ENCODE results near the gene NHLRC4.
A peak's percentile ranks its signal among the peaks of the same experiment; 100 is the strongest.

The NHLRC4 gene

GRCh38 chr16:566475-567372 lies at the start of gene NHLRC4:
Gene NHLRC4 (plus strand): TSS chr16:567005. CDS start chr16:568048, 1,043 bp downstream.
- peak; percentile 41 for DNase-seq

DNA sequence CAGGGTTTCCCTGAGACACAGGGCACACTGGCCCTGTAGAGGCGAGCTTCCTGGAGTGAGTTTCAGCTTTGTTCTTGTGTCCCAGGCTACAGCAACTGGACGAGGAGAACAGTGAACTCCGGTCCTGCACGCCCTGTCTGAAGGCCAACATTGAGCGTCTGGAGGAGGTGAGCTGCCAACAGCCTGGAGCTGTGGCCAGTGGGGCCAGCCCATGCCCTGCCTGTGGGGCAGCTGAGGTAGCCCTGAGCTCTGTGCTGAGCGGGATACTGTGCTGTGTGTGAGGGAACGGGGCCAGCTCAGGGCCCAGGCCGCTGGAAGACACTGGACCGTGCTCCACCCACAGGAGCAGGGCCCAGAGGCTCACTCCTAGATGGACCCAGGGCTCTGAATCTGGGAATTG lies 47.9 kb upstream of the NHLRC4 start:
- no peak for DNase-seq

DNA sequence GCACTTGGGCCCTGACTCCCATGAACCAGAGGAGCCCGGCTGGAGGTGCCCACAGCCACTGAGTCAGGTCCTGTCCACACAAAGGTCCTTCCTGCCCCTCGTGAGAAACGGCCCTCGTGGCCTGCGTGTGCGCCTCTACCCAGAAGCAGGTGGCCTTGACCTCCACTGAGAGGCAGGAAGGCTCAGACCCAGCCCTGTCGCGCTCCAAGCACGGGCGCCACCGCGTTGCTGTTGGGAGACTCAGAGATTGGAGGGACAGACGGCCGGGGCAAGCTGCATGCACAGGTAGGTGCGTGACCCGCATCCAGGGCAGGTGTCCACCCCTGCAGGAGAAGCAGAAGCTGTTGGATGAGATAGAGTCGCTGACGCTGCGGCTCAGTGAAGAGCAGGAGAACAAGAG lies 47.4 kb upstream of the NHLRC4 start:
- no peak for DNase-seq

DNA sequence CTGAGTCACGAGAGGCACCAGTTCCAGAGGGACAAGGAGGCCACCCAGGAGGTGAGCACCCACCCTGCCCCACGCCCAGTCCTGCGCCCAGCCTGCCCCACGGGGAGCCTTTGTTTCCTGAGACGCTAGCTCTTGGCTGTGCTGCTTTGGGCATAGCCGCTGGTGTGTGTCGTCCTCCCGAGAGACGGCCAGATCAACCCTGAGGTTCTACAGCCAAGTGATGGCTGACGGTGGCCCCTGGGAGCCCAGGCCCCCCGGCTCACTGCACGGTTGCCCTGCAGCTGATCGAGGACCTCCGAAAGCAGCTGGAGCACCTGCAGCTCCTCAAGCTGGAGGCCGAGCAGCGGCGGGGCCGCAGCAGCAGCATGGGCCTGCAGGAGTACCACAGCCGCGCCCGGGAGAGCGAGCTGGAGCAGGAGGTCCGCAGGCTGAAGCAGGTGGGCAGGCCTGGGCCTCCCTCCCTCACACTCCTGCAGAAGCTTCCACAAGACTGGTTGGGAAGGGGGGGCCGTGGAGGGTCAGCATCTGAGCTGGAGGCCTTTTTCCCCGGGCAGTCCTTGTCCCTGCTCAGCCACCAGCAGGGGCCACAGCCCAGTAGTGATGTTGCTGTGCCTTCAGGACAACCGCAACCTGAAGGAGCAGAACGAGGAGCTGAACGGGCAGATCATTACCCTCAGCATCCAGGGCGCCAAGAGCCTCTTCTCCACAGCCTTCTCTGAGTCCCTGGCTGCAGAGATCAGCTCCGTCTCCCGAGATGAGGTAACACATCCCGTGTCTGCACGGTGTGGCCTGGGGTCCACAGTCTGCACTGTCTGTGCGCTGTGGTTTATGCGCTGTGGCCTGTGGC lies 46.7 kb upstream of the NHLRC4 start:
- no peak for DNase-seq

GRCh38 chr16:520847-521246 lies 46.0 kb upstream of the NHLRC4 start:
- DNase-seq: no peak

DNA sequence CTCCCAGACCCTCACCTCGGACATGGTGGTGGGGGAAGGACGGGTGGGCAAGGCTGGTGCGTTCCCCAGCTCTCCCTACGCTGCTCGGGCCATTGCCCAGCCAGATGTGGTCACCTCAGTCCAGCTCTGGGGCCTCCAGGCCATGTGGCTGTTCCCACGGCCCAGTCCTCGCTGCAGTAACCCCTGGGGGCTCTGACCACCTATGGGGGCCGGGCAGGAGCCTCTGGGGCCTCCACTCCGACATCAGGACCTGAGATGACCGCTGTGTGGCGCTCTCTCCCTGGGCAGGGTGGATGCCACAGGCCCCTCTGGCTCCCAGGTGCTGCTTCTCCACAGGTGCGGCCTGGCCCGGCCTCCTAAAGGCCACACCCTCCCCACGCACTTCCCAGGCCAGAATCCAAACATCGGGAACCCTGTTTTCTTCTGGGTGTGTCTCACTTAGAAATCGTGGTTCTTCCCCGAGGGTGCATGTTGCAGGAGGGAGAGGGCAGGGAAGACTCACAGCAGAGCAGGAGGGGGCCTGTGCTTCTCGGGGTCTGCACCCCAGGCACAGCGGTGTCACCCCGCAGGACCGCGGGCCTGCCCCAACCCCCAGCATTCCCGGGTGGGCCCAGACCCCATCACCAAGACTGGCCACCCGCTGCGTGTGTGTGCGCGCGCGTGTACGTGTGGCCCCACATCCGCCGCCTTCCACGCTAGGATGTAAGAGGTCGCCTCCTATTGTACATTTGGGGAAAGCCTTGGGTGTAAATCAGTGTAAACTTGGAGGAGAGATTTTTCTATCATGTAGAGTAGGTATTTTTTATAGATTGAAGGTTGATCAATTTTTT lies 45.2 kb upstream of the NHLRC4 start:
- no peak for DNase-seq

DNA sequence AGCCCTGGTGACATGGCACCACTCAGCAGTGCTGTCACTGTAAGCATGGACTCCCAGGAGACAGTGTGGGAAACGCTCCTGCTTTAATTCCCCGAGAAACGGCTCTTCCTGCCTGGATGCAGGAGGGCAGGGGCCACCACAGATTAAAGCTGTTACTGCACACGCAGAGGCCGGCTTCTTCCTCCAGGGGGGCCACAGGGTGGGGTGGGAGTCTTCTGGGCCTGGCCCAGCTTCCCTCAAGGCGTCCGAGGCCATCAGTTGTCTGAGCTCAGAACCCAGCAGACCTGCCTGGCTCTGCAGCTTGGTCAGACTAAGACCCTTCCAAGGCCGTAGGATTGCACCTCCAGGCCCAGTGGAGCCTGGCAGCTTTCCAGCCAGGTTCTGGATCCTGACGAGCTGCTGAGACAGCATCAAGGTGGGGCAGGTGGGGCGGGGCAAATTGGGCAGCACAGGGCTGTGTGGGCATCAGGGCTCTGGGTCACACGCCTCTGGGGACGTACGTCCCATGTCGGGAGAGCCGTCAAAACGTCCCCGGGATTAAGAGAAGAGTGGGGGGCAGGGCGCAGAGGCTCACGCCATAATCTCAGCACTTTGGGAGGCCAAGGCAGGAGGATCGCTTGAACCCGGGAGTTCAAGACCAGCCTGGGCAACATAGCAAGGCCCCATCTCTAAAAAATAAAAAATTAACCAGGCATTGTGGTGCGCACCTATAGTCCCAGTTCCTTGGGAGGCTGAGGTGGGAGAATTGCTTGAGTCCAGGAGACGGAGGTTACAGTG lies 44.3 kb upstream of the NHLRC4 start:
- DNase-seq: no peak

DNA sequence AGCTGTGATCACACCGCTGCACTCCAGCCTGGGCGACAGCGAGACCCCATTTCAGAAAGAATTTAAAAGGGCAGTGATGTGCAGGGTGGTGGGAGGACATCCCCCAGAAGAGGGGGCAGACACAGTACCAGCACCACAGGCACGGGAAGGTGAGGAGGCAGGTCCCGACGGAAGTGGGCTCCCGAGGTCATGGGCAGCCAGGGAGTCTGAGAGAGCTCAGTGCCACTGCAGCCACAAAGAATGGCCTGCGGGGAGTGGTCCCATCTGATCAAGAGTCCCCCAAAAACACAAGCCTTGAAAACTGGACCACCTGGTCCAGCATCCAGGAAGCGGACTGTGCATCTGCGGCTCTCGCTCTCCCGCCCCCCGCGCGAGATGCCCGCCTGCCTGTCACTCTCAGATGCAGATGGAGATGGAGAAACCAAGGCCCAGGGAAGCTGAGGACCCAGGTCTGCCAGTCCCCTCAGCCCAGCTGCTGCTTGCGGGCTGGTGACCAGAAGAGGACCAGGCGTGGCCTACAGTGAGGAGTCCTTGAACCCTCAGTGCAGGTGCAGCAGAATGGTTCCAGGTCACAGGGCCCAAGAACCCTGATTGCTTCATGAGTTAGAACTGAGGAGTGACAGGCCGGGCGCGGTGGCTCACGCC lies 43.6 kb upstream of the NHLRC4 start:
- DNase-seq: no peak

DNA sequence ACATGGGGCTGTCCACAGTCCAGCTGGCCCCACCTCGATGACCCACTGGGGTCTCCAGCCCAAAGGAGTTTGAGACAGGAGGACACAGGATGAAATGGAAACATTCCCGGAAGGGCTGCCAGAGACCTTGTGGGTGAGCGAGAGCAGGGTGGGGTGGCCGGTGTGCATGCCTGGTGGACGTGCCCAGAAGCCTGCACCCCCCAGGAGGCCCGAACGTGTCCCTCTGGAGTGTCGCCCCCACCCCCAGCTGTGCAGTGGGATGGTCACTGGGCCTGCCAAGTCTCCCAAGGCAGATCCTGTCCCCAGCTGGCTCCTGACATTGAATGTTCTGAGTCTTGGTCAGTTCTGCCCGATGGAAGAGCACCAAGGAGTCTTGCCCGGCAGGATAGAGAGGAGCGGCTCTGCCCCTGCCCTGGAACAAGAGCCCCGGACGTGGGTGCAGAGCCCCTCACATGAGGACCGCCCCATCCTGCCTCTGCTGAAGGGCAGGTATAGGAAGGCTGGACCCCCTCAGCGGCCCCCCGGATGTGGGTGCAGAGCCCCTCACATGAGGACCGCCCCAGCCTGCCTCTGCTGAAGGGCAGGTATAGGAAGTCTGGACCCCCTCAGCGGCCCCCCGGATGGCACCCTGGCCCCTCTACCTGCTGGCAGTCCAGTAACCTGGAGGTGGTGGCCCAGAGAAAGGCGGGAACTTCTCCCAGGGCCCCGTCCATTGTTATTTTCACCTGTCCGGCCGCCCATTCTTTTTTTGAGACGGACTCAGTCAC lies 42.3 kb upstream of the NHLRC4 start:
- DNase-seq: no peak

GRCh38 chr16:525123-525519 lies 41.7 kb upstream of the NHLRC4 start:
- no peak for DNase-seq

DNA sequence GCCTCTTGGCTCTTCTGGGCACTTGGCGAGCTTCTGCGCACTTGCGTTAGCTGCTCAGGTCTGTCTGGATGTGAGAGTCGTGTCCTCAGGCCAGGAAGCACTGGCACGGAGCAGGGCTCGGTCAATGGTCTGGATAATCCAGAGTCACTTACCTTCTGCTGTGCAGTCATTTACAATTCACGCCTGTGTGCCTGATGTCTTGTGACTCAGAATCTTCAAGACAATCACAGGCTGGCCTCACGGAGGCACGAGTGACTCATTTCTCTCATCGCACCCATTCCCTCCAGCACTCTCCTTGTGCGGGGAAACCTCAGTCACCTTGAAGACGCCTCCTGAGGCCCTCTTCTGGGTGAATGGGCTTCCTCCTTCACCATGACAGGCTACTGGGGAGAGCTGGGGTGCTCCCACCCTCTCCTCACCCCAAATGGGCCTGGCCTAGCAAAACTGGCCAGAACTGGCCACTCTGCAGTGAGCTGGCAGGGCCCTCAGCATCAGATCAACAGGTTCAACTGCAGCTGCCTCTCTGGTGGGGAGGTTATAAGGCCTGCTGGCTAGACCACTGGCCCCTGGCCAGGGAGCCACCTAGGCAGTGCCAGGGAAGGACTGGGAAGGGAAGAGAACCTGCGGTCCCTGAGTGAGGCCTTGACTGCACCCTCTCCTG lies 41.2 kb upstream of the NHLRC4 start:
- no peak for DNase-seq

- peak; percentile 85 for DNase-seq
These were observed 40.4 kb upstream of the NHLRC4 start for GRCh38 chr16:526181-527014.

DNA sequence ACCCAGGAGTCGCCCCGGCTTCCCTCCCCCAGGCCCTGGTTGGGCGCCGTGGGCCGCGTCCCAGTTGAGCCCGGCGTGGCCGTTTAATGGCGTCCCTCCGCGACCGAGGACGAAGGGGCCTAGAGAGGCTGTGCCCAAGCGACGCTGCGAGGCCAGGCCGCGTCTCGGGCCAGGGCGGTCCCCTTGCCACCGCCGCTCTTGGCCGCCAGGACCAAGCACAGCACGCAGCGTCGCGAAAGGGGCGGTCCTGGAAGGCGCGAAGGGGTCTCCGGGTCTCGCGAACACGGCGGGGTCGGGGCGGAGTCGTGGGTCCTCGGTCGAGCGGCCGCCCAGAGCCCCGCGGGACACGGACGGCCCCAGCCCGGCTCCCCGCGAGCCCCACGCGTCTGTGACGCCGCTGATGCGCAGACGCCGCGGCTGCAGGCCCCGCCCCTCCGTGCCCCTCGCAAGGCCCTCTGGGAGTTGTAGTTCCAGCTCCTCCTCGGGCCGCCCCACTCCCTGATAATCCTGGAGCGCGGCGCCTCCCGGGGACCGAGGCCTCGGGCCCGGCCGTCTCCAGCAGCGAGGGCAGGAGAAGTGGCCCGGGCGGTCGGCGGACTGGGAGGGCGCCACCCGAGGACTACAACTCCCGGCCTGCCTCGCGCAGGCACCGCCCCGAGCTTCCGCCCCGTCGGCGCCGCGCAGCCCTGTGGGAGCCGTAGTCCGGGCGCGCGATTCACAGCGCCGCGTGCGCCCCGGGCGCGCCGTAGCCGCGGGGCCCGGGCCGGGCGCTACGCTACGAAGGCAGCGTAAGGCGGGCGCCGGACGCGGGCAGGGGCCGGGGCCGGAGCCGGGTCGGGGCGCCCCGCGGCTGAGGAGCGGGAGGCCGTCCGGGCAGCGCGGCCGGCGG lies 39.5 kb upstream of the NHLRC4 start, which contains the start of gene CAPN15:
TSS of gene CAPN15 (plus strand) at position 698 of the 889 bp plus-strand sequence. CDS start 19,127 bp downstream, outside the sequence.
- peak; percentile 94 for DNase-seq

- DNase-seq: peak; percentile 65
These were observed 38.4 kb upstream of the NHLRC4 start for GRCh38 chr16:528111-529011.

DNA sequence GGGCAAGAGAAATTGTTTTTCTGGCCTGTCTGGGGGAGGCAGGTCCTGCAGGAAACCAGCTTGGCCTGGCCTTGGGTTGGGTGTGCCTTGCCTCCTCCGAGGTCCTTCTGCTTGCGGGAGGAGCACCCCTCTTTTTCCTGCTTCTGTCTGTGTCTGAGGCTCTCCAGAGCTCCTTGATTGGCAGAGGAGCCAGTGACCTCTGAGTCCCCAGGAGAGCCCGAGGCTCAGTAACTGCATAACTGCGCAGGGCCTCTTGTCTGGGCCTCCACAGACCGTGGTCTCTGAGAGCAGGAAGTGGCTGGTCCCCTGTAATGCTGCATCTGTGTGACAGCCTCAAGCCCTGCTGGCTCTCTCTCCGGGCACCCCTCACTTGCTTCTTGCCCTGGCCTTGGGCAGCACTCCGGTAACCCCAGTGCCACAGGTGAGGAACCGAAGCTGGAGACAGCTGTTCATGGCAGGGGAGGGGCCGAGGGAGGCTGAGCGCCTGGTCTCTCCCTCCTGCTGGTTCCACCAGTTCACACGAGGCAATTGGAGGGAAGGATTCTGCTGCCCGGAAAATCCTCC lies 37.7 kb upstream of the NHLRC4 start:
- no peak for DNase-seq

DNA sequence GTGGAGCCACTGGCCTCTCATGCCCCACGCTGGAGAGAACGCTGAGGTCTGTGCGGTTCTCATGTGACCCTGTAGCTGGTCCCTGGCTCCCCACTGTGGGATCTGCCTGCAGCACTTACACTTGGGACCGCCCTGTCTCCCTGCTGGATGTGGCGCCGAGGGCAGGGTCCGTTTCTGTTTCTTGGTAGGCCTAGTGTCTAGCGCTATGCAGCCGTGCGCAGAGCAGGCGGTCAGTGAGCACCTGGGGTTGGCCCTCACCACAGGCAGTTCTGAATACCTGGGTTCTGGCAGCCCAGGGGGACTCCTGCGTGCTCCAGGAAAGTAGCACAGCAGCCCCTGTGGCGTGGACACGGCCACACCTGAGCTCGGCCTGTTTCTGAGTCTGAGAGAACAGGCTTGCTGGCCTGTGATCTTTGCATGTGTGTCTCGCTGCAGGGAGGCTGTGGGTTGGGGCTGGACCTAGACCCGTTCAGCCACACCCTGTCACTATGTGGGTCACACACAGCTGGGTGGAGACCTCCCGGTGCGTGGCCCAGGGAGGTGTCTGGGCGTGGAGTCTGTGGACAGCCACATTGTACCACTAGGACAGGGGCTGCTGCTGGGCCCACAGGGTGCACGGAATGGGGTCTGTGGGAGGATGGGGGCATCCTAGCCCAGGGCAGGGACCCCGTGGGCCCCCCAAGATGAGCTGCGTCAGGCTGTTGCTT lies 36.5 kb upstream of the NHLRC4 start:
- DNase-seq: no peak

Data from NCI-H146 (cell line).